GM12892 (cell line): Measurements from ENCODE around the gene AQP6.

ENCODE experiments used
- DNase-seq: peaks from one replicate; pipeline ENCODE4 v3.0.0; 2011; ENCODE audit not compliant: insufficient read length
- FAIRE-seq: peaks from 2 replicates; lab custom pipeline; 2011; peaks lifted over from hg19 to GRCh38; lab: Jason Lieb, UNC
- POLR2A ChIP-seq: IDR thresholded peaks from 2 replicates; pipeline ENCODE4 v1.6.1; 2011; ENCODE audit warnings: low read depth, low read length, control low read depth
- POLR2AphosphoS5 ChIP-seq: IDR thresholded peaks from 2 replicates; pipeline ENCODE4 v1.6.1; 2011; ENCODE audit warnings: low read depth, low read length, control low read depth
- TAF1 ChIP-seq: IDR thresholded peaks from 2 replicates; pipeline ENCODE4 v1.6.1; 2011; ENCODE audit warnings: low read depth, mild to moderate bottlenecking, control low read depth, low read length, borderline replicate concordance

Gene AQP6

DNA sequence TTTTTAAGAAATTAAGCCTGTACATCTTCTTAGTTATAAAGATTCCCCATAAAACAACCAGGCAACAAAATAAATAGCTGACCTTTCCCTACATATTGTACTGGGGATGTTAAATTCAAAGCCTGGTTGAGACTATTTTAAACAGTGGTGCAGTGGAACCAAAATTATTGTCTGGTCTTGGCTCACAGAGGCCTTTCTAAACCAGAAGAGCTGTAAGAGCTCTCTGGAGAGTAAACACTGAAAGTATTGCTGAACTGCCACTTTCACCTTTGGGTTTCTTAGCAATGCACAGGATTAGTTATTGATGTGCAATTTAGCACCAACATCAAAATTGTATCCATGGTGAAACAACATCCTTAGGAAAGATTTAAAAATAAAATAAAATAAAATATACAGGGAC lies 31.9 kb downstream of the AQP6 start:
- no peak for DNase-seq
- no peak for TF ChIP-seq POLR2A
- TF ChIP-seq POLR2AphosphoS5, result no peak
- no peak for TF ChIP-seq TAF1
- FAIRE-seq, result no peak

DNA sequence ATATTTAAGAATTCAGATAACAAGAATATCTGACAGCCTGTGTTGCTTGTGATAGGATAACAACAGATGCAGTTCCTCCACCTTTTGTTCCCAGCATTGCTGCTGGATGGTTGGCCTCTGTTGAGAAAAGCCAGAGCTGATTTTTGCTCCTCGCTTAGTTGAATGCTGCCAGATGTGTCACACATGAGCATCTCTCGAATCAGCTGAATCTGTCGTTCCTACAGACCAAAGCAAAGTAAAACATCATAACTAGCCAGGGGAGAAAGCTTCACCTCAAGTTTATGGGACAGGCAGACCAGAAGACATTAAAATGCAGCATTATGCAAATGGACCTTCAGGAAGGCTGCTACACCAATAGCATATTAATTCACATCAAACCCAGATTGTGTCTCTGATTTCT lies 32.4 kb downstream of the AQP6 start:
- no peak for FAIRE-seq
- TF ChIP-seq POLR2AphosphoS5 (no peak), POLR2A (no peak)

DNA sequence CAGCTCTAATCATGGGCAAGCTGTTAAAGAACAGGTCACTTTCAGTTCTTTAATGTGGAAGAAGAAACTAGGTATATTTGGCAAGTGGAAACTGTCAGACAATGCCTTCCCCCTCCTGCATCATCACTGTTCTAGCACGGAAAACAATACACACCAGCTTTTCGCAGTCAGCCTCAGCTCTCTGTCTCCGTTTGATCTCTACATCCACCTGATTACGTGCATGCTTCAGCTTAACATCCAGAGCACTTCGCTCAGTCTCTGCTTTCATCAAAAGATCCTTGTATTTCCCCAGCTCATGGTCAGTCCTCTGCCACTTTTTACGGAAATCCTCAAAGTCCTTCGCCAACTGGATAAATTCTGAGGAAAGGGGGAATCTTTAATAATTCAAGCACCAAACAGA lies 33.5 kb downstream of the AQP6 start:
- FAIRE-seq (peak; percentile 78), DNase-seq (no peak)
- TF ChIP-seq POLR2AphosphoS5 (no peak), TAF1 (no peak), POLR2A (no peak)

More for the DNA sequence above, 32.4 kb downstream of the AQP6 start:
- DNase-seq, result no peak

DNA sequence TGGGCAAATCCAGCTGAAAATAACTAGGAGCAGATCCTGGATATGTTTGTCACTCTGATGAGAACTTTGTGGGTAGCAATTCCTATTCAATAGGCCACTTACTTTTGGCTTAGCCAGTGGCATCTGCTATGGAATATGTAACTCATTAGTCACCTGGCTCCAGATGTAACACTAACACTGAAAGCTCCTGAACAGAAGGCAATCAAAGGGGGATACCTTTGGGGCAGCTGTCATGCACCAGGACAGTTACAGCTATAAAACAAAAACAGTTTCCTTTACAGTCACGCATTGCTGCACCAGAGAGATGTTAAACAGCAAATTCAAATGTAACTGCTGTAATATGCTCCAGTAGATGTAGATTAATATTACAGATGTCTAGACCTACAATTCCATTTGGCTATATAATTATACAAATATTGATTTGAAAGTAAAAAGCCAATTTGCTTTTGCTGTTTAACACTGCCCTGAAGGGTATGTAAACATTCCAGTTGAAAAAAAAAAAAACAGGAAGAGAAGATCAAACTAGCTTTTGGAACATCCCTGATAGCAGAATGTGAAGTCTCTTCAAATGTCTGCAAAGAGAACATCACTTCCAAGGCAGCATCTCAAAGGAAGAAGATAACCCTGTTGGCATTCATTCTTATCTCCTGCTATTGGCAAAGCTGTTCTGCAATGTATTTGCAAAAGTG lies 34.2 kb downstream of the AQP6 start:
- FAIRE-seq (no peak), DNase-seq (no peak)
- no peak for TF ChIP-seq POLR2AphosphoS5
- TF ChIP-seq POLR2A, result no peak
- TF ChIP-seq TAF1, result no peak

GRCh38 chr12:50013361-50014147 lies 40.8 kb downstream of the AQP6 start:
- no peak for TF ChIP-seq POLR2A
- TF ChIP-seq POLR2AphosphoS5, result no peak
- no peak for TF ChIP-seq TAF1
- no peak for DNase-seq
- FAIRE-seq, result no peak

- FAIRE-seq (no peak), DNase-seq (no peak)
- TF ChIP-seq POLR2A, result no peak
- no peak for TF ChIP-seq TAF1
Measured at GRCh38 chr12:50014342-50014741, 41.6 kb downstream of the AQP6 start.

- DNase-seq, result no peak
- no peak for FAIRE-seq
- TF ChIP-seq TAF1 (no peak), POLR2AphosphoS5 (no peak), POLR2A (no peak)
Measured at GRCh38 chr12:50016501-50017475, 44.0 kb downstream of the AQP6 start.

GRCh38 chr12:50017641-50018040 lies 44.9 kb downstream of the AQP6 start:
- TF ChIP-seq POLR2AphosphoS5 (no peak), TAF1 (no peak), POLR2A (no peak)
- FAIRE-seq, result no peak
- DNase-seq, result no peak

DNA sequence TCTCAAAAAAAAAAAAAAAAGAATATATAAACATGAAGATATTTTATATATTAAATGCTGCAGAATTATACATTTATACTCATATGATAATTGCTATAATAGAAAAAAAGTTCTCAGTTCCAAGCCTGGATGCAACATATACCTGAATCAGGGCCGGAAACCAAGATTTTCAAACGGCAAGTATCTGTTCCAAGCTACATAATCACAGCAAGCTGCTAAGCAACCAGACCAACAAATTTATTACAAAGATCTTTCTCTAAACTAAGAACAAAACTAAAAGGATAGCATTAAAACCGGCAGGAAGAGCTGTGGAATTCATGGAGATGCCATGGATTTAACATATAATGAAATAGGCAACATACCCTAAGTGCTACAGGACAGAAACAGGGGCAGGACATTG lies 45.4 kb downstream of the AQP6 start:
- no peak for TF ChIP-seq POLR2A
- TF ChIP-seq POLR2AphosphoS5, result no peak
- no peak for TF ChIP-seq TAF1
- DNase-seq, result no peak
- FAIRE-seq, result no peak

- no peak for TF ChIP-seq POLR2A
- TF ChIP-seq TAF1, result no peak
- no peak for TF ChIP-seq POLR2AphosphoS5
- FAIRE-seq (no peak), DNase-seq (no peak)
Measured at GRCh38 chr12:50018968-50019367, 46.2 kb downstream of the AQP6 start.

DNA sequence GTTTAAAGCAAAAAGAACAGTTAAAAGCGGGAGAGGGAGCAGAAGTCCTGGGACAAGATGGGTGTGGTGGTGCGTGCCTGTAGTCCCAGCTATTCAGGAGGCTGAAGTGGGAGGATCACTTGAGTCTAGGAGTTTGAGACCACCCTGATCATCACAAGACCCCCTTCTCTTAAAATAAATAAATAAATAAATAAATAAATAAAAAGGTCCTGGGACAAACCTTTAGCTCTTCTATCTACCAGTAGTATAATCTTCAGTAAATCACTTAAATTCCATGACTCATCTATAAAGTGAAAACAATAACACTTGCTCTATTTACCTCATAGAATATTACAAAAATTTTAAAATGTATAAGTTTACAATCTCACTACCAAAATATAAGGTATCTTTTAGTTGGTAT lies 46.8 kb downstream of the AQP6 start:
- FAIRE-seq (no peak), DNase-seq (no peak)
- TF ChIP-seq POLR2AphosphoS5, result no peak
- no peak for TF ChIP-seq TAF1
- no peak for TF ChIP-seq POLR2A

DNA sequence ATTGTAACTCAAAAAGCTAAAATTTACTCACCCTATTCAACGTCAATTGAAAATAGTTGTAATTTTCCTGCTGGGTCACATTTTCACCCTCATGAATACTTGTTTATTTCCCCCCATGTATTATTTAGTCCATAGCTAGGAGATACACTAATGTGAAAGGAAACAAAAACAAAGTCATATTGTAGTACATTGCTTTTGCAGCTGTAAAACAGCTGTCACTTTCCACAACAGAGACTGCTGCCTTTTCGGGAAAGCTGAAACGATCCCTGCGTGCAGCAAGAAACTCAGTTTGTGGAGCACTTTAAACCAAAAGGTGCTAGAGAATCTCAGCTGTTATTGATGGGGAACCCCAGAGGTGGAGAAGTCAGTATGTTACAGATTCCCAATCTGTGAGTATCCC lies 48.3 kb downstream of the AQP6 start:
- FAIRE-seq (no peak), DNase-seq (no peak)
- no peak for TF ChIP-seq POLR2A
- no peak for TF ChIP-seq TAF1
- TF ChIP-seq POLR2AphosphoS5, result no peak
